GM21390 (cell line): ENCODE measurements around the gene SLC17A7.
"Not testable (repeated sequence)": the region's sequence is repeated elsewhere in the genome, so short reads cannot be mapped to it uniquely, and the experiment has no call there.

Experiments
- ATAC-seq: cut with Tn5 transposase; IDR thresholded peaks from one replicate; pipeline ENCODE4 v1.9.1; 2021; ENCODE audit not compliant: unreplicated experiment

Gene SLC17A7

GRCh38 chr19:49441210-49441959 lies at the start of gene SLC17A7:
Gene SLC17A7 (minus strand): TSS chr19:49441527. CDS start chr19:49441379, 148 bp downstream.
- no peak for ATAC-seq

DNA sequence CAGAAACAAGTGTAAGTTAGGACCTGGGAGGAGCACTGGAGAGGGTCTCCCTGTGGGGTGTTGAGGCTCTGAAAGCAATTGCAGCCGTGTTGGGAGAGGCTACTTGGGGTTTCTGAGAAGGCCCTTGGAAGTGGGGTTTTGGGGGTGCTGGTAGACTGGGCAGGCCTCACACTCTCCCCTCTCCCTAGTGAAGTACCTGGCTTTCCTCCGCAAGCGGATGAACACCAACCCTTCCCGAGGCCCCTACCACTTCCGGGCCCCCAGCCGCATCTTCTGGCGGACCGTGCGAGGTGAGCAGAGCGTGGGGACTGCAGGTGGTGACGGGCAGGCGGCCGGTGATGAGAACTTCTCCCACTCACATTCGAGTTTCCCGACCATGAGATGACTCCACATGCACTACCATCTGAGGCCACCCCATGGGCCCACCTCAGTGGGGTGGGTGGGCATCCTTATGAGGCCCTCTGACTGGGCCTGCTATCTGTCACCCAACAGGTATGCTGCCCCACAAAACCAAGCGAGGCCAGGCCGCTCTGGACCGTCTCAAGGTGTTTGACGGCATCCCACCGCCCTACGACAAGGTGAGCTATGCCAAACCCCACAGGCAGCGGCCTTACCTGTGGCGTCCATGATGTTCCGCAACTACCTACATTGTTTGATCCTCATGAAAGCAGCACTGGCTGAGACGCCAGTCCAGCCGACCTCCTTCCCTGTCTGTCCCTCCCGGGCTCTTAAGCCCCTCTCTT lies 49.1 kb upstream of the SLC17A7 start:
- ATAC-seq = no peak

GRCh38 chr19:49489601-49490167 lies 48.4 kb upstream of the SLC17A7 start:
- ATAC-seq = no peak

GRCh38 chr19:49488863-49489537 lies 47.7 kb upstream of the SLC17A7 start:
- no peak for ATAC-seq

- ATAC-seq = no peak
Observed at GRCh38 chr19:49488046-49488862, 46.9 kb upstream of the SLC17A7 start.

DNA sequence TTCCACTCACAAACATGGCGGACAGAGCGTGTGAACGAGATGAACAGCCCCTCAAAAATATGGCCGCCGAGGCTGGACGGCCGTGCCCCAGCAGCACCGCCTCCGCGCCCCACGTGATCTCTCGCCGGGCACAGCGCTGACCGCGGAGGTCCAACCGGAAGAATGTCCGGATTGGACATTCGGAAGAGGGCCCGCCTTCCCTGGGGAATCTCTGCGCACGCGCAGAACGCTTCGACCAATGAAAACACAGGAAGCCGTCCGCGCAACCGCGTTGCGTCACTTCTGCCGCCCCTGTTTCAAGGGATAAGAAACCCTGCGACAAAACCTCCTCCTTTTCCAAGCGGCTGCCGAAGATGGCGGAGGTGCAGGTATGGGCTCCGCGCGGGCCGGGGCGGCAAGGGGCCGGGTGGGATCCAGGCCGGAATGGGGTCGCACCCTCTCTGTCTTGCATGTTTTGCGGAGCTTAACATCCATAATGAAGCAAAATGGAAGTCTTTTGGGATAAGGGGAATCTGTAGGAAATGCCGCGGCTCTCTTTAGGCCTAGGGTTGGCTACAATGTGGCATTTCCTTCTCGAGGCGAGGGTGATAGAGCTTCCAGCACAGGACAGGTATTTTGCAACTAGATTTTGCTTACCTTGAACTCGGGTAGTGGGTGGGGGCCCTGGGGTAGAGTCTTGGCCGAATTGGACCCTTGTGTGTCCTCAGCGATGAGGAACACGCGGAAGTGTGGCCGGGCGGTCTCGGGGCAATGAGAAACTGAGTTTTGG lies 46.1 kb upstream of the SLC17A7 start, which contains the start of gene RPL13A:
TSS of gene RPL13A (plus strand) at position 332 of the 769 bp plus-strand sequence. CDS start at position 354, 22 bp downstream.
- ATAC-seq = peak; percentile 75

DNA sequence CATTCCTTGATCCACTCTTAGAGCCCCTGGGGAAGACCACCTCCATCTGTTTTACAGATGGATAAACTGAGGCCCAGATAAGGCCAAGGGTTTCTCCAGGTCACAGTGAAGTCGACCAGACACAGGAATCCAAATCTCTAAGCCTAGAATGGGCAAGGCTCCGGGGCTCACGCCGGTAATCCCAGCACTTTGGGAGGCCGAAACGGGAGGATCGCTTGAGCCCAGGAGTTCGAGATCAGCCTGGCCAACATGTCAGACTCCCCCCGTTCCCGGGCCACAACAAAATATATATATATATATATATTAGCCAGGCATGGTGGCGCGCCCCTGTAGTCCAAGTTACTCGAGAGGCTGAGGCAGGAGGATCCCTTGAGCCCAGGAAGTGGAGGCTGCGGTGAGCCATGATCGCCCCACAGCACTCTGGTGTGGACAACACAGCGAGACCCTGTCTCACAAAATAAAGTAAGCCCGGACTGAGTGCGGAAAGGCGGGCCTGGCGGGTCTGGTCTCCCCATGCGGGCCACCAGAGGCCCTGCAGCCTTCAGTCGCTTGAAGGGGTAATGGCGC lies 45.5 kb upstream of the SLC17A7 start:
- no peak for ATAC-seq

DNA sequence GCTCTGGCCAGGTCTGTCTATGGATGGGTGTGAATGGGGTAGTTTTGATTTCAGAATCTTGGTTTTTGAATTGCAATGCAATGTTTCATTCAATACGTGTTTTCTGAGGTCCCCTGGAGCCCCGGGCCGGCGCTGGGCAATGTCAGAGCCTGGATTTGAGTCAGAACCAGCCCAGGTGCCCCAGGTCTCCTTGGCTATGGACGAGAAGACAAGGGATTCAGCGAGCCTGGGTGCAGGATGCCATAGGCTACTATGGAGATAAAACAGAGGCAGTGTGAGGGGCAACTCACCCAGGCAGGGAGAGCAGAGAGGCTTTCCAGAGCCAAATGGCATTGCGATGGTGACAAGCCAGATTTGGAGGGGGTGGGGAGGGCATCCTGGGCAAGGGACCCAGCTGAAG lies 44.9 kb upstream of the SLC17A7 start:
- ATAC-seq = no peak

DNA sequence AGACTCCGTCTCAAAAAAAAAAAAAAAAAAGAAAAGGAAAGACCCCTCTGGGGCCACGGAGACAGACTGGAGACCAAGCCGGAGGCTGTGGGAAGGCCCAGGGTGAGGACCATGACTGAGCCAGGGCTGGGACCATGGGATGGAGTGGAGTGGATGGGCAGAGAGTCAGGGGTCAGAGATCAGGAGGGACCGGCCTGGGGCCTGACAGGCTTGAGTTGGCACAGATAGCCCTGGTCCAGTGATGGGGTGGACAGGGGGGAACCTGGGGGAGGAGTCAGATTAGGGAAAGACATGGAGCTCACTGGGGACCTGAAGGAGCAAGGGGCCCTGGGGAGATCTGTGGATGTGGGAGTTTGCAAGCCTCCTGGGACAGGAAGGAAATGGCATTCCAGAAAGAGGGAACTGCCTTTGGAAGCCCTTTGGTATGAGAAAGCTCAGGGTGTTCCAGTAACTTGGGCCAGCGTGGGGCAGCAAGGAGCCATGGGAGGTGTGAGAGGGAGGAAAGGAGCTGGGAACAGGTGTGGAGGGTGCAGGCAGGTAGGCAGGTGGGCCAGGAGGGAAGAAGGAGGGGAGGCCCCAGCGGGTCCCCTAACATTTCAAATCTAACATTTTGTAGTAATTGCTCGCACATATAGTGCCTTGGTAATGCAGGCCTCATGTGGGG lies 39.8 kb upstream of the SLC17A7 start:
- no peak for ATAC-seq

GRCh38 chr19:49479975-49480628 lies 38.8 kb upstream of the SLC17A7 start:
- ATAC-seq = no peak

- no peak for ATAC-seq
Observed at GRCh38 chr19:49475995-49476880, 34.9 kb upstream of the SLC17A7 start.

DNA sequence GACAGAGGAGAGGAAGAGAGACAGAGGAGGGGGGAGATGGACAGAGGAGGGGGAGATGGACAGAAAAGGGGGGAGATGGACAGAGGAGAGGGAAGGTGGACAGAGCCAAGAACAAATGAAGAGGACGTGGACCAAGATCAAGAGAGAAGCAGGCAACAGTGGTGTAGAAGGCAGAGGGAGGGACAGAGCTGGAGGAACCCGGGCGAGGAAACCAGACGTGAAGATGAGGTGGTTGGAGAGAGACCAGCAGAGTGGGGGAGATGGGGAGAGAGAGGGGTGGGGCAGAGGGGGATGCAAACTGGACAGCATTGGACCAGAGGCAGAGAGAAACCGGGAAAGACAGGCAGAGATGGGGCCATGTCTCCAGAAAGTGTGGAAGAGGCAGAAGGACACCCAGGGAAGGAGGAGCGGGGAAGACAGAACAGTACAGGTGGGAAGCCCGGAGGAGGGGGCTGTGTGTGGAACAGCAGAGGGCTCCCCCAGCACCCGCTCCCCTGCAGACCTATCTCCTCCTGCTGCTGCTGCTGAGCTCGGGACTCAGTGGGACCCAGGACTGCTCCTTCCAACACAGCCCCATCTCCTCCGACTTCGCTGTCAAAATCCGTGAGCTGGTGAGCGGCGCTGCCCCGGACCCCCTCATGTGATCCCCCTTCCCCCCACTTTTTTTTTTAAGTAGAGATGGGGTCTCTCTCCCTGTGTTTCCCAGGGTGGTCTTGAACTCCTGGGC lies 34.0 kb upstream of the SLC17A7 start:
- ATAC-seq = no peak

- no peak for ATAC-seq
Observed at GRCh38 chr19:49474542-49474924, 33.2 kb upstream of the SLC17A7 start.

- ATAC-seq = peak; percentile 49
Observed at GRCh38 chr19:49473868-49474541, 32.7 kb upstream of the SLC17A7 start, which contains the start of gene FLT3LG. Gene FLT3LG (plus strand): TSS chr19:49474215. CDS start chr19:49474640, 425 bp downstream.

- not testable (repeated sequence) for ATAC-seq
Observed at GRCh38 chr19:49473501-49473867, 32.2 kb upstream of the SLC17A7 start.

GRCh38 chr19:49472936-49473335 lies 31.6 kb upstream of the SLC17A7 start:
- ATAC-seq = no peak
